Smooth muscle cell of the coronary artery (primary cell): ENCODE results near the gene CEP295NL. TPM values are rescaled to one million over a fixed set of nuclear protein-coding genes. Genes with fewer than 3 reads are reported as not detected.

Experiments used
- total RNA-seq: library from RNA; depleted of rRNA; stranded (reverse); fragments of >200 nt; gene quantifications from 2 replicates; pipeline ENCODE4 v1.2.3, GENCODE V29; 2014; ENCODE audit warnings: low replicate concordance

CEP295NL gene
- total RNA-seq, result 0.75 and 2.0 TPM in 2 replicates

GRCh38 chr17:78903101-78903779, at the start of gene CEP295NL:
Gene CEP295NL (minus strand): TSS chr17:78903201. CDS start chr17:78901828, 1,373 bp downstream.

GRCh38 chr17:78925234-78925633, 22.2 kb upstream of the CEP295NL start, which contains the start of gene TIMP2:
Gene TIMP2 (minus strand): TSS chr17:78925387. CDS start chr17:78925088, 299 bp downstream.

GRCh38 chr17:78840780-78841611, 62.0 kb downstream of the CEP295NL start, which contains the start of gene USP36:
Gene USP36 (minus strand): TSS chr17:78840814. CDS start chr17:78836363, 4,451 bp downstream.

Other genes starting within 250 kb of the CEP295NL start
- gene CYTH1, start 120.9 kb downstream of the CEP295NL start, total RNA-seq, result 8.1 and 10.7 TPM in 2 replicates
- 12.8 and 13.3 TPM in 2 replicates for gene USP36, start 62.4 kb downstream of the CEP295NL start, total RNA-seq
- gene TIMP2, start 22.2 kb upstream of the CEP295NL start, total RNA-seq, result 53.9 and 102 TPM in 2 replicates
- gene LGALS3BP, start 76.7 kb upstream of the CEP295NL start, total RNA-seq, result 159 and 433 TPM in 2 replicates
- 25.6 and 43.4 TPM in 2 replicates for gene CANT1, start 106.6 kb upstream of the CEP295NL start, total RNA-seq
- gene C1QTNF1, start 121.0 kb upstream of the CEP295NL start, total RNA-seq, result 98.7 and 160 TPM in 2 replicates
- 11.4 and 14.4 TPM in 2 replicates for gene ENGASE, start 171.6 kb upstream of the CEP295NL start, total RNA-seq